ENCODE results near the gene ENO4. TPM values are rescaled to one million over a fixed set of nuclear protein-coding genes. Genes with fewer than 3 reads are reported as not detected.

The ENO4 gene
- polyA plus RNA-seq, 1 of the 3 experiments (the other 2 are of a cell fraction), result 0.36 TPM

- DNase-seq, result no peak
- Histone ChIP-seq H3K27me3 (ENCODE audit: insufficient read depth) (no peaks in the 10 kb centered on the region), H3K9me2 (no peaks in the 10 kb centered on the region), H3K9me3 (no peaks in the 10 kb centered on the region), H3F3A (replicated peaks; ENCODE audit: insufficient read depth) (no peaks in the 10 kb centered on the region), H3K4me2 (no peak overlapping the region), H3K27ac (ENCODE audit: low read depth in 2 of 2, low read length in 1 of 2) (no peak overlapping the region), H3K9ac (no peak overlapping the region), H4K20me1 (ENCODE audit: insufficient read depth) (no peaks in the 10 kb centered on the region), H3K79me2 (ENCODE audit: insufficient read depth) (no peaks in the 10 kb centered on the region), H2AFZ (ENCODE audit: low read depth) (no peak overlapping the region), H3K4me3 (ENCODE audit: low read depth in 2 of 2, low read length in 1 of 2) (no peak overlapping the region), H3K36me3 (replicated peaks in 1 of 2; ENCODE audit: control insufficient read depth in 1 of 2, insufficient read depth in 2 of 2, low read length in 1 of 2) (peaks cover 25% of the 10 kb centered on the region in 2 experiments), H3K4me1 (ENCODE audit: control insufficient read depth in 1 of 2, insufficient read depth in 2 of 2, low read depth in 1 of 2, low read length in 1 of 2) (no peaks in the 10 kb centered on the region)
- 100% methylated on average over 1 of the region's 1 CpG for WGBS (ENCODE audit: low lambda C conversion rate)
- POLR2A ChIA-PET, result no interaction called here
- TF ChIP-seq GABPA (IDR thresholded peaks at IDR 0.05; ENCODE audit: low read depth) (no peak), MXI1 (IDR thresholded peaks at IDR 0.05; ENCODE audit: low read depth, low read length) (no peak), SIN3A (IDR thresholded peaks at IDR 0.05; ENCODE audit: borderline replicate concordance, low read depth, low read length) (no peak), USF1 (IDR thresholded peaks at IDR 0.05; ENCODE audit: borderline replicate concordance, low read depth) (no peak), CHD2 (IDR thresholded peaks at IDR 0.05; ENCODE audit: low read length, partially characterized antibody) (no peak), IRF3 (IDR thresholded peaks at IDR 0.05; ENCODE audit: low read depth, low read length) (no peak), ELF1 (IDR thresholded peaks at IDR 0.05) (no peak), MEF2A (IDR thresholded peaks at IDR 0.05; ENCODE audit: borderline replicate concordance, low read depth) (no peak)
- CTCF ChIA-PET, result interaction anchor here (1.2 to 2.0 kb wide), 2 partner anchors 125 to 254 kb away, joined by 3 to 4 read pairs; no protein-coding TSS in a partner anchor
Measured at GRCh38 chr10:116912162-116912561, 62.9 kb downstream of the ENO4 start.

GRCh38 chr10:116913695-116914094, 64.4 kb downstream of the ENO4 start:
- no peak for DNase-seq
- Histone ChIP-seq H3K36me3 (replicated peaks in 1 of 2; ENCODE audit: control insufficient read depth in 1 of 2, insufficient read depth in 2 of 2, low read length in 1 of 2) (peaks cover 24 to 25% of the 10 kb centered on the region in 2 experiments), H3K27ac (ENCODE audit: low read depth in 2 of 2, low read length in 1 of 2) (no peak overlapping the region), H3K4me3 (ENCODE audit: low read depth in 2 of 2, low read length in 1 of 2) (no peak overlapping the region), H4K20me1 (ENCODE audit: insufficient read depth) (no peaks in the 10 kb centered on the region), H3K27me3 (ENCODE audit: insufficient read depth) (no peaks in the 10 kb centered on the region), H3K4me1 (ENCODE audit: control insufficient read depth in 1 of 2, insufficient read depth in 2 of 2, low read depth in 1 of 2, low read length in 1 of 2) (no peaks in the 10 kb centered on the region), H3K9ac (no peak overlapping the region), H3K9me2 (no peaks in the 10 kb centered on the region), H3K4me2 (no peak overlapping the region), H3K79me2 (ENCODE audit: insufficient read depth) (no peaks in the 10 kb centered on the region), H3K9me3 (no peaks in the 10 kb centered on the region), H3F3A (replicated peaks; ENCODE audit: insufficient read depth) (no peaks in the 10 kb centered on the region), H2AFZ (ENCODE audit: low read depth) (no peak overlapping the region)
- POLR2A ChIA-PET, result no interaction called here
- WGBS (ENCODE audit: low lambda C conversion rate), result 95% methylated on average over 1 of the region's 1 CpG
- TF ChIP-seq GATA2 (CRISPR knock-in tag; IDR thresholded peaks at IDR 0.05) (no peak), GABPA (IDR thresholded peaks at IDR 0.05; ENCODE audit: low read depth) (no peak), RCOR1 (IDR thresholded peaks at IDR 0.05; ENCODE audit: low read length) (no peak), ELF1 (IDR thresholded peaks at IDR 0.05) (no peak), RFX5 (IDR thresholded peaks at IDR 0.05; ENCODE audit: low read length) (no peak)
- CTCF ChIA-PET, result no interaction called here

- TF ChIP-seq FOSL2 (IDR thresholded peaks at IDR 0.05; ENCODE audit: borderline replicate concordance, low read depth), result no peak
- TF ChIP-seq PBX3 (IDR thresholded peaks at IDR 0.05), result no peak
- TF ChIP-seq MXI1 (IDR thresholded peaks at IDR 0.05; ENCODE audit: low read depth, low read length), result no peak
- TF ChIP-seq USF2 (IDR thresholded peaks at IDR 0.05; ENCODE audit: borderline replicate concordance, low read depth, low read length), result no peak
- no peak for TF ChIP-seq SIN3A (IDR thresholded peaks at IDR 0.05; ENCODE audit: borderline replicate concordance, low read depth, low read length)
- no peak for TF ChIP-seq GABPA (IDR thresholded peaks at IDR 0.05; ENCODE audit: low read depth)
- Histone ChIP-seq H4K20me1 (ENCODE audit: insufficient read depth) (no peaks in the 10 kb centered on the region), H3K36me3 (replicated peaks in 1 of 2; ENCODE audit: control insufficient read depth in 1 of 2, insufficient read depth in 2 of 2, low read length in 1 of 2) (peaks cover 21 to 28% of the 10 kb centered on the region in 2 experiments), H3K27me3 (ENCODE audit: insufficient read depth) (no peaks in the 10 kb centered on the region), H3K9me3 (no peaks in the 10 kb centered on the region), H3K79me2 (ENCODE audit: insufficient read depth) (no peaks in the 10 kb centered on the region), H3K4me2 (no peak overlapping the region), H3K9me2 (no peaks in the 10 kb centered on the region), H3F3A (replicated peaks; ENCODE audit: insufficient read depth) (no peaks in the 10 kb centered on the region), H2AFZ (ENCODE audit: low read depth) (no peak overlapping the region), H3K4me3 (ENCODE audit: low read depth in 2 of 2, low read length in 1 of 2) (no peak overlapping the region), H3K9ac (no peak overlapping the region), H3K4me1 (ENCODE audit: control insufficient read depth in 1 of 2, insufficient read depth in 2 of 2, low read depth in 1 of 2, low read length in 1 of 2) (no peaks in the 10 kb centered on the region), H3K27ac (ENCODE audit: low read depth in 2 of 2, low read length in 1 of 2) (no peak overlapping the region)
- no peak for DNase-seq
- CTCF ChIA-PET, result no interaction called here
- 94% methylated on average over 2 of the region's 2 CpGs for WGBS (ENCODE audit: low lambda C conversion rate)
- POLR2A ChIA-PET, result no interaction called here
Measured at GRCh38 chr10:116915340-116915739, 66.0 kb downstream of the ENO4 start.
